ENCODE measurements around the gene PMS1. TPM values are rescaled to one million over a fixed set of nuclear protein-coding genes. Genes with fewer than 3 reads are reported as not detected.

PMS1 gene
- polyA plus RNA-seq, 1 experiment = 16.3 TPM

GRCh38 chr2:189835855-189836558, 51.8 kb downstream of the PMS1 start:
- no peak for DNase-seq (ENCODE audit: low read depth, low spot score)
- POLR2A ChIA-PET = interaction anchor here (0.6 kb wide), 2 partner anchors 61 to 504 kb away, joined by 4 to 11 read pairs; no protein-coding TSS in a partner anchor

DNA sequence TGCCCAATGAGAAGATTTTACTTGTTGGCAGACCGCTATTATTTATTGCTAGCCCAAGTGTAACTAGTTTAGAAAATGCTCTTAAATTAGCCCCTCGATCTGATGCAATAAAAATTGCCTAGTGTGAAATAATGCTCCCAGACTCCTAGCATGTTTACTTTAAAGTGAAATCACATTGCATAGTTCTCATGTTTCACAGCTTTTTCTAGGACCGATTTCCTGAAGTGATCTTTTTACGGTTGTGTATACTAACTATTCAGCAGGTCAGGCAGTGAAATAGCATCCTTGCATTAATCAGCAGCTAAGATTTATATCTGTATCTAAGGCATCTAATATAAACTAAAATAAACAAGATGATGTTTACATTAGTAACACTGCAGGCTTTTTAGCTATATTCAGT, 52.4 kb downstream of the PMS1 start:
- no peaks in the 10 kb centered on the region for H3K9me3 ChIP-seq (ENCODE audit: control insufficient read depth, insufficient read depth, low read length)
- H3K27me3 ChIP-seq (ENCODE audit: control insufficient read depth, insufficient read depth, low read length) = no peaks in the 10 kb centered on the region
- TF ChIP-seq, protein P1, sequence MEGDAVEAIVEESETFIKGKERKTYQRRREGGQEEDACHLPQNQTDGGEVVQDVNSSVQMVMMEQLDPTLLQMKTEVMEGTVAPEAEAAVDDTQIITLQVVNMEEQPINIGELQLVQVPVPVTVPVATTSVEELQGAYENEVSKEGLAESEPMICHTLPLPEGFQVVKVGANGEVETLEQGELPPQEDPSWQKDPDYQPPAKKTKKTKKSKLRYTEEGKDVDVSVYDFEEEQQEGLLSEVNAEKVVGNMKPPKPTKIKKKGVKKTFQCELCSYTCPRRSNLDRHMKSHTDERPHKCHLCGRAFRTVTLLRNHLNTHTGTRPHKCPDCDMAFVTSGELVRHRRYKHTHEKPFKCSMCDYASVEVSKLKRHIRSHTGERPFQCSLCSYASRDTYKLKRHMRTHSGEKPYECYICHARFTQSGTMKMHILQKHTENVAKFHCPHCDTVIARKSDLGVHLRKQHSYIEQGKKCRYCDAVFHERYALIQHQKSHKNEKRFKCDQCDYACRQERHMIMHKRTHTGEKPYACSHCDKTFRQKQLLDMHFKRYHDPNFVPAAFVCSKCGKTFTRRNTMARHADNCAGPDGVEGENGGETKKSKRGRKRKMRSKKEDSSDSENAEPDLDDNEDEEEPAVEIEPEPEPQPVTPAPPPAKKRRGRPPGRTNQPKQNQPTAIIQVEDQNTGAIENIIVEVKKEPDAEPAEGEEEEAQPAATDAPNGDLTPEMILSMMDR (IDR thresholded peaks at IDR 0.05; ENCODE audit: low read depth, low read length) = no peak
- no peak overlapping the region for H3K27ac ChIP-seq (ENCODE audit: low read depth, low read length)
- H3K4me3 ChIP-seq (ENCODE audit: low read depth, low read length) = no peak overlapping the region
- CTCF ChIA-PET = interaction anchor here (0.6 kb wide), 1 partner anchor 17 kb away, joined by 3 read pairs; no protein-coding TSS in a partner anchor
- POLR2A ChIA-PET = interaction anchor here (0.6 to 0.7 kb wide), 2 partner anchors 177 to 504 kb away, joined by 4 to 11 read pairs; no protein-coding TSS in a partner anchor
- DNase-seq (ENCODE audit: low read depth, low spot score) = peak; percentile 59

More at GRCh38 chr2:189835855-189836558, 51.8 kb downstream of the PMS1 start:
- TF ChIP-seq, protein P1 (IDR thresholded peaks at IDR 0.05; ENCODE audit: low read depth, low read length) = no peak
- Histone ChIP-seq H3K27me3 (ENCODE audit: control insufficient read depth, insufficient read depth, low read length) (no peaks in the 10 kb centered on the region), H3K4me3 (ENCODE audit: low read depth, low read length) (no peak overlapping the region), H3K27ac (ENCODE audit: low read depth, low read length) (no peak overlapping the region), H3K9me3 (ENCODE audit: control insufficient read depth, insufficient read depth, low read length) (no peaks in the 10 kb centered on the region)
- CTCF ChIA-PET = interaction anchor here (0.6 to 0.7 kb wide), 4 partner anchors 9 to 1945 kb away, joined by 3 to 9 read pairs (median 4); no protein-coding TSS in a partner anchor

DNA sequence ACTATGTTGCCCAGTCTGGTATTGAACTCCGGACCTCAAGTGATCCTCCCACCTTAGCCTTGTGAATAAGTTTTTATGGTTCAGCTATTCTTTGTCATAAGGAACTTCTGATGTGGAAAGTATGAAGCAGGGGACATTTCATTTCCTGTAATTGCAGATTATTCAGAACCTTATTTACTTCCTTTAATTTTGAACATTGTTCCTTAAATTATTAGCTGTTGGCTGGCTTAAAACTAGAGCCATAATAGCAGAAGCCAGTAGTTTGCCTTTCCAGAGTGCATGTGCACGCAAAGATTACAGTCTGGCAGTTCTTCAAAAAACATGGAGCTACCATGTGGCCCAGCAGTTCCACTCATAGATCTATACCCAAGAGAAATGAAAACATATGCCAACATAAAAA, 53.1 kb downstream of the PMS1 start:
- no peak overlapping the region for H3K4me3 ChIP-seq (ENCODE audit: low read depth, low read length)
- ChIA-PET CTCF (interaction anchor here (0.6 kb wide), 1 partner anchor 203 kb away, joined by 4 read pairs; no protein-coding TSS in a partner anchor), POLR2A (interaction anchor here (0.6 kb wide), 1 partner anchor 96 kb away, joined by 4 read pairs; no protein-coding TSS in a partner anchor)
- TF ChIP-seq, protein P1 (IDR thresholded peaks at IDR 0.05; ENCODE audit: low read depth, low read length) = no peak
- no peaks in the 10 kb centered on the region for H3K9me3 ChIP-seq (ENCODE audit: control insufficient read depth, insufficient read depth, low read length)
- no peak overlapping the region for H3K27ac ChIP-seq (ENCODE audit: low read depth, low read length)
- no peak for DNase-seq (ENCODE audit: low read depth, low spot score)
- H3K27me3 ChIP-seq (ENCODE audit: control insufficient read depth, insufficient read depth, low read length) = no peaks in the 10 kb centered on the region

DNA sequence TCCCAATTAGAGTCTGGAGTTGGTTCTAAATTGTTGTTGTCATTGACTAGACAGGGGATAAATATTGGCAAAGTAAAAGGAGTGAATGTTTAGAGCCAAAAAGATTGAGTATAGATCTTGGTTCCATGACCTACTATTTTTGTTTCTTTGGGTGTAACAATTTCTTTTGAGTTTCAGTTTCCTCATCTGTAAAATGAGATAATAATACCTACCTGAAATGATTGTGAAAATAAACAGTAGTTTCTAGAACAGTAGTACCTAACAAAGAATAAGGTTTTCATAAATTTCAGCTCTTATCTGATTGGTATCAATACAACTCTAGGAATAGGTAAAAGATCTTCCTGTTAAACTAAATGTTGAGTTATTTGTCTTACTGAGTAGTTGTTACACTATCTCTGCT, 56.8 kb downstream of the PMS1 start:
- no peaks in the 10 kb centered on the region for H3K9me3 ChIP-seq (ENCODE audit: control insufficient read depth, insufficient read depth, low read length)
- H3K27me3 ChIP-seq (ENCODE audit: control insufficient read depth, insufficient read depth, low read length) = no peaks in the 10 kb centered on the region
- H3K4me3 ChIP-seq (ENCODE audit: low read depth, low read length) = no peak overlapping the region
- TF ChIP-seq, protein P1 (IDR thresholded peaks at IDR 0.05; ENCODE audit: low read depth, low read length) = no peak
- POLR2A ChIA-PET = no interaction called here
- H3K27ac ChIP-seq (ENCODE audit: low read depth, low read length) = no peak overlapping the region
- CTCF ChIA-PET = no interaction called here
- no peak for DNase-seq (ENCODE audit: low read depth, low spot score)

DNA sequence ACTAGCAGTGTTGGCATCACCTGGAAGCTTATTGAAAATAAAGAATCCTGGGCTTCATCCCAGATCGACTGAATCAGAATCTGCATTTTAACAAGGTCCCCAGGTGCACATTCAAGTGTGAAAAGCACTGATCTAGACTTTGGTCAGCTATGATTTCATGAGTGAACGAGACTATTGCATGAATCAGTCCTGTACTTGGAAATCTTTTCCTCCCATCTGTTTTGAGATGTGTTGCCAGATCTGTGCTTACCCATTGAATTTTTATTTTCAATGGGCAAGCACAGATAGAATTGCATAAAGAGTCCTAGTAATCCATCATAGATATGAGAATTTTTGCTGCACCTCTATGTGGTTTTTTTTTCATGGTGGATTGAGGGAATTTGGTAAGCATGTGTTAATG, 64.0 kb downstream of the PMS1 start:
- ChIA-PET CTCF (no interaction called here), POLR2A (no interaction called here)
- Histone ChIP-seq H3K27ac (ENCODE audit: low read depth, low read length) (no peak overlapping the region), H3K27me3 (ENCODE audit: control insufficient read depth, insufficient read depth, low read length) (no peaks in the 10 kb centered on the region), H3K9me3 (ENCODE audit: control insufficient read depth, insufficient read depth, low read length) (no peaks in the 10 kb centered on the region), H3K4me3 (ENCODE audit: low read depth, low read length) (no peak overlapping the region)
- no peak for DNase-seq (ENCODE audit: low read depth, low spot score)
- TF ChIP-seq, protein P1 (IDR thresholded peaks at IDR 0.05; ENCODE audit: low read depth, low read length) = no peak

Data from AG04450 (cell line).